ES-I3 (cell line): ENCODE data around the gene GSE1.

Experiments
- H3K36me3 ChIP-seq: 2 replicates; pipeline ENCODE4 v1.6.1; 2013; ENCODE audit warnings: mild to moderate bottlenecking, low read length, control low read depth, moderate library complexity; ENCODE audit not compliant: insufficient read depth
- H3K4me1 ChIP-seq: 2 replicates; pipeline ENCODE4 v1.6.1; 2013; ENCODE audit warnings: mild to moderate bottlenecking, control low read depth, low read length; ENCODE audit not compliant: insufficient read depth
- H3K9ac ChIP-seq: 2 replicates; pipeline ENCODE4 v1.6.1; 2013; ENCODE audit warnings: low read depth, mild to moderate bottlenecking, low read length, moderate library complexity
- H3K9me3 ChIP-seq: 2 replicates; pipeline ENCODE4 v1.6.1; 2013; ENCODE audit warnings: mild to moderate bottlenecking, low read length, moderate library complexity; ENCODE audit not compliant: control insufficient read depth, insufficient read depth

Gene GSE1

DNA sequence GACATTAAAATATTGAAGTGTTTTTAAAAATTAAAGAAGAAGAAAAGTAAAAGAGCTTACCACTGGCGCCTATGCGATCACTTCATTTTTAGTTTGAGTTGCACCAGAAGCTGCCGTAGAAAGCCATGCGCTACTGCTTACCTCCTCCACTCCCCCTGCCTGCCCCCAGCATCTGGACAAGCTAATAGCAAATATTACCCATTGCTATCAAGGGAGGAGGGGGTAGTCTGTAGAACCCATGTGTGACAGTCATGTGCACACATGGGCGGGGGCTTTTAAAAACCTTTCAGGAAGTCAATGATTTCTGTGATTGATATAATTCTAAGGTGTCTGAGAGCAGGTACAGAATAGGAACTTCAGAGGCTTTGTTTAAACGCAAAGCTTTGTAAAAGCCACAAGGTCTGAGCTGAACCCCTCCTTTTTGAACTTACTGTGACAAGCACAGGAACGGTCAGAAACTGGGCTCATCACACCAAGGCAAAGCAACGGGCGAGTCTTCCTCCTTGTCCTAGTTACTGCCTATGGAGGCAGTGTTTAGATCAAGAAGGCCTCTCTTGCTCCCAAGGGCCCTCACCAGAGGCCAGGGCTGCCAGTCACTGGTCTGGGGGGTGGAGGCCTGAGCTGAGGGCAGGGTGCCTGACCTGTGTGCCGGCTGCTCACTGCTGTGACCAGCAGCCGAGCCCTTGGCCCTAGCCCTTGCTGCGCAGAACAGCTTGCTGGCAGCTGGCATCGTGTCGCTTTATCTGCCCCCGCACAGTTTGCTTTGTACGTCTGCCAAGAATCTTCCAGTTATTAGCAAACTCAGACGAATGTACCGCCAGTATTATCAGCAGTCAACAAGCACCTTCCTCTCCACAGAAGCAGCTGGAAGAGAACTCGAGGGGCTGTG lies 60.7 kb downstream of the GSE1 start:
- H3K36me3 ChIP-seq, result peaks cover 56% of the 10 kb centered on the region
- no peaks in the 10 kb centered on the region for H3K4me1 ChIP-seq
- no peaks in the 10 kb centered on the region for H3K9me3 ChIP-seq
- H3K9ac ChIP-seq, result no peak overlapping the region

DNA sequence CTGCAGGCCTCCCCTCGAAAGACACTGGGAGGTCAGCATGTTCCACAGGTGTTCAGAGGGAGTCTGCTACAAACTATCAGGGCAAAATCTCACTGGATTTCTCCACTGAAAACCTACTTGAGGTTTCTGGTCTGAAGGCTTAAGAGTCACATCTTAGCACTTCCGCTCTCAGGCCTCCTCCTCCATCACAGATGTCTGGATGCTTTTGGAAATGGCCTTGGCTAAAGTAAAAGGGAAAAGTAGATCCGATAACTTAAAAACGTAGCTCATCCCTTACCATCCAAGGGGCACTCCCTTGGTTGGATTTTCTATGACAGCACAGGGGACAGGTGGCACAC lies 61.3 kb downstream of the GSE1 start:
- Histone ChIP-seq H3K9ac (no peak overlapping the region), H3K4me1 (no peaks in the 10 kb centered on the region), H3K9me3 (no peaks in the 10 kb centered on the region), H3K36me3 (peaks cover 51% of the 10 kb centered on the region)

DNA sequence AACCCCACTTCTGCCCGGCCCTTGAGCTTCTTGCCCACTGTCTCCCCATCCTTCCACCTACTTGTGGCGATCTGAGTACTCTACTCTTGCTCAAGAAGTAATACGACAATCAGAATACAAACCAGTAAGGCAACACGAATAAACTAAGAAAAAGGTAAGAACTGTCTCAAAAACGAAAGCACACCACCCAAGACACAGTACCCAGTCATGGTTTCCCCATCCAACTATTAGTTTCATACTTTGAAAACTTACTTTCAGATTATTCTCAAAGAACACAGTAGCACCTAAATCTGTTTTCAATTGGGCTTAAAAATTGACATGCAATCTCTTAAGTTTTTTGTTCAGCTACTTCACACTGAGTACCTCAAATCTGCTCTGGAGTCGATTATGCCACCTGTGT lies 61.7 kb downstream of the GSE1 start:
- H3K36me3 ChIP-seq, result peaks cover 51% of the 10 kb centered on the region
- no peaks in the 10 kb centered on the region for H3K4me1 ChIP-seq
- no peak overlapping the region for H3K9ac ChIP-seq
- H3K9me3 ChIP-seq, result no peaks in the 10 kb centered on the region

DNA sequence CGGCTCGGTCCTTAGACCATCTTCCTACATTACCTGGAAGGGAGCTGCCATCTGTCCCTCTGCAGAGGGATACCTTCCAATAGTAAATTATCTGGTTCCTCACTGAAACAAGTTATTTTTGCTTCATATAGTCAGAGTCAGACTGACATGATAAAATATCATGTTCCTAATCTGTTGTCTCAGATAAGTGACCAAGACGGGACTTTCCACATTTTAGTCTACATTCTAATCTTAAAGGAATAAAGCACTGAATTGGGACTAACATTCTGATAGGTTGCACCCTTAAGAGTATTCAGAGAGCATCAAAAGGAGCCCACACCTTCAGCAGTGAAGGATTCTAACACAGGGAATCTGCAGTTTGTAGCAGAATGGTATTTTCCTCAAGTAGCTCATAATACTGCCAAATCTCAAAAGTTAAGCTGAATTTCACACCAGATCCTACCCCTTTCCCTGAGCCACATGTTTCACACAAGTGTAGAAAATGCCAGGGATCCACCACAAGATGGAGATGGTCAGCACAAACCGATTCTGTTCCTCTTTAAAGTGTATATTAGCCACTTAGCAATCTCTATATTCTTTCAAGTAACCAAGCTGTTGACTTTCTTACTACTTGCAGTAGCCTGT lies 62.2 kb downstream of the GSE1 start:
- Histone ChIP-seq H3K9ac (no peak overlapping the region), H3K36me3 (peaks cover 46% of the 10 kb centered on the region), H3K9me3 (no peaks in the 10 kb centered on the region), H3K4me1 (no peaks in the 10 kb centered on the region)

GRCh38 chr16:85676466-85676865 lies 63.3 kb downstream of the GSE1 start:
- Histone ChIP-seq H3K9ac (no peak overlapping the region), H3K4me1 (no peaks in the 10 kb centered on the region), H3K36me3 (peaks cover 43% of the 10 kb centered on the region), H3K9me3 (no peaks in the 10 kb centered on the region)

DNA sequence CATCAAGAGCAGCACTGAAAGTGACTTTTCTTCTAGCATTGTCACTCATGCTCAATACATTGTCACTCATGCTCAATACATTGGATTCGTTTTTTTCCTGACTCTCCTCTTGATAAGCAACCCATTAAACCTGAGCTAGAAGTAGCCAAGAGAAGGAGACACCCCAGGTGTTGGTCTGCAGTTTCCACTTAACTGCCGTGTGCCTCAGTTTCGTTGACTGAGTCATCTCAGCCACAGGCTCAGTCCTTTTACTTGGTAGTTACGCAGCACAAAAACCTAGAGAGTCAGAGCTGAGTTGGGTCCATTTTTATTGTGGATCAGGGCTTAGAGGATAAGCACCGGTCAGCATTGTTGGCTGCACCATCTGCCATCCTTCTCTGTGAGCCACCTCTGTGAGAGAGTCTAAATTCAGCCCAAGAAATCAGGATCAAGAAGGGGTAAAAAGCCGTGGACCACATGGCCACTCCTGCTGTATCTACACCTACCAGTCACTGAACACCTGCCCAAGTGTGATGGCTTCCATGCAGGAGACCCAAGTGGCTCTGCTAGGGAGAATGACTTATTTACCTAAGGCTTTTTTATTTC lies 64.4 kb downstream of the GSE1 start:
- Histone ChIP-seq H3K36me3 (peaks cover 43% of the 10 kb centered on the region), H3K4me1 (no peaks in the 10 kb centered on the region), H3K9me3 (no peaks in the 10 kb centered on the region), H3K9ac (no peak overlapping the region)

DNA sequence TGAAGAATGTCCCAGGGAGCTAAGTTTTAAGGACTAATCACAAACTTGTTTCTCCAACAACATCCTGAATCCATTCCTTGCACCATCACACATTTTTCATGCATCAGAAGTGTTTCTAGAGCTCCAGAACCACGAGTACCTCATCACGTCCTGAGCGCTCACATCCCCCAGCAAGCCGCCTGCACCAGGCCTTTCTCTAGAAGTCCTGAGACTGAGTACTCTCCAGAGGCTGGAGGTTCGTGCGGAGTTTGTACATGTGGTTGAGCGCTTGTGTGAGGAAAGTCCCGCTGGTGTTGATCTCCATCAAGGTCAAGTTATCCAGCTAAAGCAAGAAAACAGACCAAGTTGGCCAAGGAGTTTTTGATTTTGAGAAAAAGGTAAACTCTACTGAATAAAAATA lies 64.9 kb downstream of the GSE1 start:
- Histone ChIP-seq H3K9me3 (no peaks in the 10 kb centered on the region), H3K9ac (no peak overlapping the region), H3K36me3 (peaks cover 38% of the 10 kb centered on the region), H3K4me1 (no peaks in the 10 kb centered on the region)

- H3K9me3 ChIP-seq, result no peaks in the 10 kb centered on the region
- H3K4me1 ChIP-seq, result no peaks in the 10 kb centered on the region
- peaks cover 29% of the 10 kb centered on the region for H3K36me3 ChIP-seq
- H3K9ac ChIP-seq, result no peak overlapping the region
These were observed 65.7 kb downstream of the GSE1 start for GRCh38 chr16:85678821-85679220.

- no peaks in the 10 kb centered on the region for H3K4me1 ChIP-seq
- H3K9ac ChIP-seq, result no peak overlapping the region
- no peaks in the 10 kb centered on the region for H3K9me3 ChIP-seq
- peaks cover 23% of the 10 kb centered on the region for H3K36me3 ChIP-seq
These were observed 66.7 kb downstream of the GSE1 start for GRCh38 chr16:85679870-85680269.

- H3K9me3 ChIP-seq, result no peaks in the 10 kb centered on the region
- H3K36me3 ChIP-seq, result peaks cover 18% of the 10 kb centered on the region
- no peak overlapping the region for H3K9ac ChIP-seq
- H3K4me1 ChIP-seq, result no peaks in the 10 kb centered on the region
These were observed 67.3 kb downstream of the GSE1 start for GRCh38 chr16:85680352-85680944.

DNA sequence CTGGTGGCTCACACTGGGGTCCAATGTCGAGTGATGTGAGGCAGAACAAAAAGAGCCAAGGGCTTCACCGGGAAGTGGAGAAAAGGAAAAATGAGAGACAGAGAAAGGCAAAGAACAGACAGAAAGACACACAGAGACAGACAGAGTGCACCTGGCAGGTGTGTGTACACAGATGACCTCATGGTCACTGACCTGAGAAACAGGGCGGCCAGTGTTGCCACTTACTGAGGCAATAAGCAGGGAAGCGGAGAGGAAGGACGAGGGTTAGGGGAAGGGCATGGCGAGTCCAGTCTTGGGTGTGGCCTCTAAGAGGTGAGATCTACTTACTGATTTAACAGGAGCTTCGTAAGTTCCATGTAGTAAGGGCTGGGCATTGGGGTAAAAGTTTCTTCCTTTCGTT lies 68.1 kb downstream of the GSE1 start:
- H3K36me3 ChIP-seq, result peaks cover 16% of the 10 kb centered on the region

GRCh38 chr16:85682516-85682915 lies 69.4 kb downstream of the GSE1 start:
- Histone ChIP-seq H3K36me3 (peaks cover 10% of the 10 kb centered on the region; the same call in 1 of the 2 replicates), H3K9me3 (no peaks in the 10 kb centered on the region), H3K9ac (no peak overlapping the region), H3K4me1 (no peaks in the 10 kb centered on the region)

More for the DNA sequence above, 68.1 kb downstream of the GSE1 start:
- Histone ChIP-seq H3K4me1 (no peaks in the 10 kb centered on the region), H3K9ac (no peak overlapping the region), H3K9me3 (no peaks in the 10 kb centered on the region)

DNA sequence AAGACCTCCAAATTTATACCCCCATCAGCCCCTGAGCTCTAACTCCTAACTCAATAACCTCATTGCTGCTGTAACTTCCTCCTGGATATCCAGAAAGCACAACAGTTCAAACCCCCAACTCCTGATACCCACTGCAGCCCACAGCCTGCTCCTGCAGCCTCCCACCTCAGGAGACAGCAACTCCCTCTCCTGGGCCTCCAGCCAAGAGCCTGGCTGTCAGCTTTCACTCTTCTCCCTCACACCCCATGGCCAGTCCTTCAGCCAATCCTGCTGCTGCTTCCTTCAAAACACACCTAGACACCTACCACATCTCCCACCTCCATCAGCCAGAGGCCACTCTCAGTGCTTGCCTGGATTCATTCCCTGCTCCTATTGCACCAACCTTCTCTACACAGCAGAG lies 70.2 kb downstream of the GSE1 start:
- no peak overlapping the region for H3K9ac ChIP-seq
- no peaks in the 10 kb centered on the region for H3K4me1 ChIP-seq
- no peaks in the 10 kb centered on the region for H3K9me3 ChIP-seq
- H3K36me3 ChIP-seq, result peaks cover 9% of the 10 kb centered on the region; the same call in 1 of the 2 replicates

GRCh38 chr16:85685251-85685650 lies 72.1 kb downstream of the GSE1 start:
- Histone ChIP-seq H3K36me3 (0 out of 2 replicates have a peak, but pooled peaks cover 4% of the 10 kb centered on the region), H3K9me3 (no peaks in the 10 kb centered on the region), H3K9ac (no peak overlapping the region), H3K4me1 (peaks cover 4% of the 10 kb centered on the region; the same call in 1 of the 2 replicates)
